Glutamatergic neuron (in vitro differentiated cells): ENCODE results near the gene PACSIN1. TPM values are rescaled to one million over a fixed set of nuclear protein-coding genes. Genes with fewer than 3 reads are reported as not detected.
A peak's percentile ranks its signal among the peaks of the same experiment; 100 is the strongest.

Source experiments
- DNase-seq: peaks from one replicate; pipeline ENCODE4 v3.0.0; 2022
- H3K27ac Mint-ChIP-seq: one replicate; pipeline ENCODE4 v1.8.0; 2020; ENCODE audit warnings: mild to moderate bottlenecking, mixed read lengths, inconsistent platforms; ENCODE audit not compliant: unreplicated experiment
- H3K27me3 Mint-ChIP-seq: one replicate; pipeline ENCODE4 v1.8.0; 2020; ENCODE audit warnings: mild to moderate bottlenecking, moderate library complexity, mixed read lengths, inconsistent platforms; ENCODE audit not compliant: unreplicated experiment
- H3K36me3 Mint-ChIP-seq: one replicate; pipeline ENCODE4 v1.8.0; 2020; ENCODE audit warnings: mild to moderate bottlenecking, mixed read lengths, inconsistent platforms; ENCODE audit not compliant: unreplicated experiment
- H3K4me1 Mint-ChIP-seq: one replicate; pipeline ENCODE4 v1.8.0; 2020; ENCODE audit warnings: mild to moderate bottlenecking, low read depth, mixed read lengths, inconsistent platforms; ENCODE audit not compliant: unreplicated experiment
- H3K4me3 Mint-ChIP-seq: one replicate; pipeline ENCODE4 v1.8.0; 2020; ENCODE audit warnings: mild to moderate bottlenecking, mixed read lengths, inconsistent platforms; ENCODE audit not compliant: unreplicated experiment
- H3K9me3 Mint-ChIP-seq: one replicate; pipeline ENCODE4 v1.8.0; 2020; ENCODE audit warnings: mild to moderate bottlenecking, moderate library complexity, mixed read lengths, inconsistent platforms; ENCODE audit not compliant: unreplicated experiment
- total RNA-seq: library from RNA; stranded (reverse); fragmentation: NEBNext Ultra II Directional; extraction: Animal tissue kit (Norgen Biotek cat#: 25700); gene quantifications from one replicate; pipeline ENCODE4 v1.2.1, GENCODE V29; 2021; ENCODE audit not compliant: unreplicated experiment
- TF ChIP-seq, protein P1 (sequence below): fragments of 200-600 bp; sonication (generic); IDR thresholded peaks from one replicate; pipeline ENCODE4 v1.5.0; 2021; ENCODE audit not compliant: partially characterized antibody, unreplicated experiment

Gene PACSIN1
- total RNA-seq, 1 donor from 2014 or later: 0.47 TPM

DNA sequence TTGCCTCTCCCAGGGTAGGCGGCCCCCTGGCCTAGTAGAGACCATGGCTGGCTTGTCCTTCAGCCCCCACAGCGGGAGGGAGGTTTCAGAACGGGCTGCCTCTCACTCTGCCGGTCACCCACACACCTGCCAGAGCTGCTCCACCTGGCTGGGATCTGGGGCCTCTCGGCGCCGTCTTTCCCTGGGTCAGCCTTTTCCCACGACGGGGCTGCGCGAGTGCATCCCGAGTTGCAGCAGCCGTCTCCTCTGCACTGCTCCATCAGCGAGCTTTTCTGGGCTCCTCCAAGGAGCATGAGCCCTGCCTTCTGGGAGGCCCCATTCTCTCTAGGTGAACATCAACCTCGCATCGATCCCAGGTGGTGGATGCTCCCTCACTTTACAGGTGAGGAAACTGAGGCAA is 106.1 kb downstream of the PACSIN1 start:
- TF ChIP-seq, protein P1, sequence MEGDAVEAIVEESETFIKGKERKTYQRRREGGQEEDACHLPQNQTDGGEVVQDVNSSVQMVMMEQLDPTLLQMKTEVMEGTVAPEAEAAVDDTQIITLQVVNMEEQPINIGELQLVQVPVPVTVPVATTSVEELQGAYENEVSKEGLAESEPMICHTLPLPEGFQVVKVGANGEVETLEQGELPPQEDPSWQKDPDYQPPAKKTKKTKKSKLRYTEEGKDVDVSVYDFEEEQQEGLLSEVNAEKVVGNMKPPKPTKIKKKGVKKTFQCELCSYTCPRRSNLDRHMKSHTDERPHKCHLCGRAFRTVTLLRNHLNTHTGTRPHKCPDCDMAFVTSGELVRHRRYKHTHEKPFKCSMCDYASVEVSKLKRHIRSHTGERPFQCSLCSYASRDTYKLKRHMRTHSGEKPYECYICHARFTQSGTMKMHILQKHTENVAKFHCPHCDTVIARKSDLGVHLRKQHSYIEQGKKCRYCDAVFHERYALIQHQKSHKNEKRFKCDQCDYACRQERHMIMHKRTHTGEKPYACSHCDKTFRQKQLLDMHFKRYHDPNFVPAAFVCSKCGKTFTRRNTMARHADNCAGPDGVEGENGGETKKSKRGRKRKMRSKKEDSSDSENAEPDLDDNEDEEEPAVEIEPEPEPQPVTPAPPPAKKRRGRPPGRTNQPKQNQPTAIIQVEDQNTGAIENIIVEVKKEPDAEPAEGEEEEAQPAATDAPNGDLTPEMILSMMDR: no peak
- peaks cover 1% of the 10 kb centered on the region for H3K4me1 Mint-ChIP-seq
- peaks cover 7% of the 10 kb centered on the region for H3K9me3 Mint-ChIP-seq
- H3K4me3 Mint-ChIP-seq: no peak overlapping the region
- DNase-seq: no peak
- H3K27ac Mint-ChIP-seq: peak overlapping the region; percentile 31
- peaks cover 10% of the 10 kb centered on the region for H3K27me3 Mint-ChIP-seq
- no peaks in the 10 kb centered on the region for H3K36me3 Mint-ChIP-seq

DNA sequence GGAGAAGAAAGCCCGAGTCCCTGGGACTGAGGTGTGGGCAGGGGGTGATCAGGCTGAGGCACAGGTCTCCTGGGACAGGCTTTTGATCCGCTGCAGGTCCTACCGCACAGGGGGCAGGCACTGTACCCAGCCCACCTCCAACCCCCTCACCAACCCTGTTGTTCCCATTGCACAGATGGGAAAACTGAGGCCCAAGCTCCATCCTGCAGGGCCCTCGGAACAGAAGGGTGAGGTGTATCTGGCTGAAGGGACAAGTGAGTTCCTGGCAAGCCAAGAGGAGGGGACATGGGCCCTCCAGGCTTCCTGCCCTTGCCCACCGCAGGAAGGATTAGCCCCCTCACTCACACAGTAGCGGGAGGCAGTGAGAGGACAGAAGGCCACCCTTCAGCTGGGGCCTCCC is 106.7 kb downstream of the PACSIN1 start:
- Mint-ChIP-seq H3K36me3 (no peaks in the 10 kb centered on the region), H3K27ac (no peak overlapping the region), H3K4me1 (no peaks in the 10 kb centered on the region), H3K9me3 (peaks cover 9% of the 10 kb centered on the region), H3K4me3 (no peak overlapping the region), H3K27me3 (peaks cover 10% of the 10 kb centered on the region)
- TF ChIP-seq, protein P1: no peak
- no peak for DNase-seq

DNA sequence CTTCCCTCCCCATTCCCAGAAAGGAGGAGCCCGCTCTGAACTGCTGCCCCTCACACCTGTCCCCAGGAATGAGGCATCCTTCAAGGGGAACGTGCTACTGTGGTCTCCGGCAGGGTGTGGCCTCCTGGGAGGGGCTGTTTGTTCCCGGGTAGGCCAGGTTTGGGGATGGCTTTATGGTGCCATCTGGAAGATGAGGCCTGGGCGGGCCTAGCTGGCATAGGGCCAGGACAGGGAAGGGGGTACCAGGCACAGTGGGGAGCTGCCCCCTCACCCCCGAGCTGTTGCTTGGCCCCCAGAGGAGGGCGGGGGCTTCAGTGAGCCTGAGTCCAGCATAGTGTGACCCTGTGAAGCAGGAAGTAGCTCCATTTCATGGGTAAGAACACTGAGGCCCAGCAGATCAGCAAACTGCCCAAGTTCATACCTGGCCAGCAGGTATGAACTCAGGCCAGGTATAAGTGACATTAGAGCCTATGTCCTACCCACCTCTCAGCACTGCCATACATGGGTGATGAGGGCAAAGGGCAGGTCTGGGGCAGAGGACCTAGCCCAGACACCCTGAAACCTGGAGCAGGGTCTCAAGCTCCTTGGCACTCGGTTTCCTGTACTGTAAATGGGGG is 107.8 kb downstream of the PACSIN1 start:
- no peak overlapping the region for H3K4me3 Mint-ChIP-seq
- no peaks in the 10 kb centered on the region for H3K4me1 Mint-ChIP-seq
- H3K27ac Mint-ChIP-seq: no peak overlapping the region
- H3K36me3 Mint-ChIP-seq: no peaks in the 10 kb centered on the region
- peaks cover 8% of the 10 kb centered on the region for H3K27me3 Mint-ChIP-seq
- DNase-seq: no peak
- TF ChIP-seq, protein P1: no peak
- H3K9me3 Mint-ChIP-seq: peaks cover 9% of the 10 kb centered on the region

DNA sequence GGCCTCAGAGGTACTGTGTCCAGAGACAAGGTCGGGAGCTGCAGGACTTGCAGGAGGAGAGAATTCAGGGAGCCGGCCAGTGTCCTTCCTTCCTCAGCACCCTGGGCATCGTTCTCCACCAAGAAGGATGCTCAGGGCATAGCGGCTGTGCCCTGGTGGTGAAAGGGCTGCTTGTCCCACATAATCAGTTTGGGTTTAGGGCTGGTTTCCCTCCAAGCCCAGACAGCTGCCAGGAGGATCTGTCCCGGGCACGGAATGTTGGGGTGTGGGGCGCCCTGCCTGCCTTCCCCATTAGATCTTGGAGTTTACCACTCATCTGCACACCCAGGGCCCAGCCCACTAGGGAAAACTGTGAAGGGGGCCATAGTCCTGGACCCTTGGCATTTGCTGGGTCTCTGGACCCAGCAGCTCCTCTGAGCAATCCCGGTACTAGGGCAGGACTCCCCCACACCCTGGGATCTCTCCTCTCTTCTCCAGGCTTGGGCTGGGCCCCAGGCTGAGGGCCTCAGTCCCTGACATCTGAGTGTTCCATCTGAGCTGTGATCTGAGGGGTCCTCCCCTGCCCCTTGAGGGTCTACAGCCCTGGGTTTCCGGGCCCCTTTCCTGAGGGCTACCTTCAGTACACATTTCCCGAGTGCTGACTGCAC is 108.9 kb downstream of the PACSIN1 start:
- Mint-ChIP-seq H3K27me3 (peaks cover 5% of the 10 kb centered on the region), H3K36me3 (no peaks in the 10 kb centered on the region), H3K27ac (no peak overlapping the region), H3K4me3 (no peak overlapping the region), H3K9me3 (peaks cover 9% of the 10 kb centered on the region), H3K4me1 (no peaks in the 10 kb centered on the region)
- TF ChIP-seq, protein P1: no peak
- no peak for DNase-seq

DNA sequence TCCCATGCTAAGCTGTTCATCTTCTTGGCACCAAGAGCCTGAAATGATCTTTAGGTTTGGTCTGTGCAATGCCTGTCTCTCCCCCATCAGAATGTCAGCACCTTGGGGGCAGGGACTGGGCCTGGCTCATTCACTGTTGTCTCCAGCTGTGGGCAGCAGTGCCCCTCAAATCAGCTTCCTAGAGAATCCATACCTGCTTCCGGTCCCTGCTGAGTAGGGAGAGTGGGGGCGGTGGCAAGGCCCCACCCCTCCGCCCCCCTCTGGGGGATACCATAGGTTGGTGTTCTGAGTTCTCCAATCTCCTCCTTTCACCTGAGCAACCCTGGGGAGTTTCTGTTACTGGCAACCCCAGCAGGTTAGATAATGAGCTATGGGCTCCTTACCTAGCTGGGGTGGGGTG is 109.5 kb downstream of the PACSIN1 start:
- Mint-ChIP-seq H3K4me3 (no peak overlapping the region), H3K36me3 (no peaks in the 10 kb centered on the region), H3K27me3 (peaks cover 5% of the 10 kb centered on the region), H3K27ac (peak overlapping the region; percentile 38), H3K9me3 (peaks cover 9% of the 10 kb centered on the region), H3K4me1 (no peaks in the 10 kb centered on the region)
- TF ChIP-seq, protein P1: no peak
- no peak for DNase-seq
